HG02840 (cell line): ENCODE results near the gene DDX56.
"Not testable (repeated sequence)": the region's sequence is repeated elsewhere in the genome, so short reads cannot be mapped to it uniquely, and the experiment has no call there.

Source experiments
- ATAC-seq: cut with Tn5 transposase; IDR thresholded peaks from one replicate; pipeline ENCODE4 v1.9.1; 2021; ENCODE audit warnings: mild to moderate bottlenecking, moderate library complexity, moderate number of reproducible peaks; ENCODE audit not compliant: unreplicated experiment, low FRiP score

Gene DDX56

GRCh38 chr7:44597181-44597580 is 23.5 kb upstream of the DDX56 start:
- ATAC-seq, result not testable (repeated sequence)

- no peak for ATAC-seq
These were observed 22.4 kb upstream of the DDX56 start for GRCh38 chr7:44595934-44596635.

GRCh38 chr7:44590910-44591309 is 17.2 kb upstream of the DDX56 start:
- ATAC-seq, result no peak

- ATAC-seq, result no peak
These were observed 14.4 kb upstream of the DDX56 start for GRCh38 chr7:44587843-44588711.

- no peak for ATAC-seq
These were observed 9.6 kb upstream of the DDX56 start for GRCh38 chr7:44583146-44583865.

- peak; percentile 87 for ATAC-seq
These were observed 8.3 kb upstream of the DDX56 start, which contains the start of gene TMED4 for GRCh38 chr7:44581879-44582603. TMED4 (minus strand) TSS chr7:44582231; CDS start chr7:44582206, 25 bp downstream.

GRCh38 chr7:44580945-44581878 is 7.5 kb upstream of the DDX56 start:
- peak; percentile 18 for ATAC-seq

GRCh38 chr7:44576228-44576627 is 2.5 kb upstream of the DDX56 start:
- no peak for ATAC-seq

- ATAC-seq, result no peak
These were observed 1.3 kb upstream of the DDX56 start for GRCh38 chr7:44575054-44575453.

- ATAC-seq, result no peak
These were observed 672 bp upstream of the DDX56 start for GRCh38 chr7:44574287-44574872.

- no peak for ATAC-seq
These were observed 937 bp downstream of the DDX56 start for GRCh38 chr7:44572771-44573170.

- no peak for ATAC-seq
These were observed 3.7 kb downstream of the DDX56 start for GRCh38 chr7:44569959-44570358.

- no peak for ATAC-seq
These were observed 4.7 kb downstream of the DDX56 start for GRCh38 chr7:44568771-44569560.

GRCh38 chr7:44567884-44568283 is 5.8 kb downstream of the DDX56 start:
- ATAC-seq, result no peak

- no peak for ATAC-seq
These were observed 7.0 kb downstream of the DDX56 start for GRCh38 chr7:44566680-44567079.

- no peak for ATAC-seq
These were observed 7.7 kb downstream of the DDX56 start for GRCh38 chr7:44565795-44566559.

GRCh38 chr7:44565097-44565794 is 8.5 kb downstream of the DDX56 start:
- ATAC-seq, result no peak
